SK-N-SH treated with all-trans-retinoic acid at 6 μM for 48 hours (cell line): ENCODE measurements around the gene CFAP97.

Experiments
- BACH2 ChIP-seq: fragments of 250-450 bp; sonication (Bioruptor Pico); IDR thresholded peaks from 2 replicates; pipeline ENCODE4 v1.9.0; 2021; ENCODE audit warnings: mild to moderate bottlenecking, borderline replicate concordance
- CREB5 ChIP-seq: fragments of 250-450 bp; sonication (Bioruptor Pico); IDR thresholded peaks from 2 replicates; pipeline ENCODE4 v1.5.1; 2020; ENCODE audit warnings: low read depth, mild to moderate bottlenecking, moderate library complexity
- PATZ1 ChIP-seq: fragments of 250-450 bp; sonication (Bioruptor Pico); IDR thresholded peaks from 2 replicates; pipeline ENCODE4 v1.8.0; 2020; ENCODE audit warnings: mild to moderate bottlenecking, moderate library complexity, borderline replicate concordance
- SNAI2 ChIP-seq: fragments of 250-450 bp; sonication (Bioruptor Pico); IDR thresholded peaks from 2 replicates; pipeline ENCODE4 v1.5.0; 2020; ENCODE audit warnings: mild to moderate bottlenecking, moderate library complexity
- ZC3H10 ChIP-seq: fragments of 250-450 bp; sonication (Bioruptor Pico); IDR thresholded peaks from 2 replicates; pipeline ENCODE4 v1.5.1; 2021; ENCODE audit warnings: mild to moderate bottlenecking, moderate library complexity
- ZFP30 ChIP-seq: fragments of 450-650 bp; formaldehyde crosslinking; IDR thresholded peaks from 2 replicates; pipeline ENCODE4 v1.5.0; 2022; ENCODE audit warnings: mild to moderate bottlenecking, moderate library complexity

- TF ChIP-seq BACH2 (CRISPR knock-in tag) = no peak
- no peak for TF ChIP-seq SNAI2 (CRISPR knock-in tag)
- no peak for TF ChIP-seq CREB5 (CRISPR knock-in tag)
- TF ChIP-seq ZFP30 (CRISPR knock-in tag) = no peak
- no peak for TF ChIP-seq PATZ1 (CRISPR knock-in tag)
- TF ChIP-seq ZC3H10 (CRISPR knock-in tag) = no peak
Measured at GRCh38 chr4:185138161-185138560, 65.6 kb downstream of the CFAP97 start.
